PC-9 (cell line): ENCODE measurements around the gene HPS3. TPM values are rescaled to one million over a fixed set of nuclear protein-coding genes. Genes with fewer than 3 reads are reported as not detected.

ENCODE experiments used
- BruUV-seq: library from RNA; stranded (reverse); fragments of 400-500 nt; replicated peaks from 2 replicates; lab custom pipeline; 2021; lab: Mats Ljungman, UMichigan
- CTCF ChIA-PET: fragments of 300-600 bp; sonication (Branson Sonifier 250); formaldehyde crosslinking; loops from one replicate; lab custom pipeline; 2022; ENCODE audit warnings: antibody characterized with exemption; lab: Charles Lee
- POLR2A ChIA-PET: fragments of 300-600 bp; sonication (Branson Sonifier 250); formaldehyde crosslinking; loops from one replicate; lab custom pipeline; 2022; ENCODE audit warnings: antibody characterized with exemption; ENCODE audit not compliant: unreplicated experiment; lab: Charles Lee
- DNase-seq, 2 experiments: peaks; one replicate each; pipeline versions ENCODE4 v3.0.0 to v3.0.0-alpha.2; 2015 to 2022; ENCODE audit warnings: mixed read lengths in 1 of 2
- H2AFZ ChIP-seq: fragments of 200-600 bp; sonication (generic); 2 replicates; pipeline ENCODE4 v1.8.1; 2017; ENCODE audit warnings: antibody characterized with exemption
- H3F3A ChIP-seq: fragments of 200-600 bp; sonication (generic); 2 replicates; pipeline ENCODE4 v1.8.1; 2017; ENCODE audit warnings: antibody characterized with exemption, mild to moderate bottlenecking, low read depth; ENCODE audit not compliant: insufficient read depth
- H3K27ac ChIP-seq: fragments of 200-600 bp; sonication (generic); 2 replicates; pipeline ENCODE4 v1.6.1; 2016; ENCODE audit warnings: mixed run types
- H3K27me3 ChIP-seq: fragments of 200-600 bp; sonication (generic); 2 replicates; pipeline ENCODE4 v1.6.1; 2016; ENCODE audit warnings: low read depth, mixed run types; ENCODE audit not compliant: insufficient read depth
- H3K36me3 ChIP-seq: fragments of 200-600 bp; sonication (generic); 2 replicates; pipeline ENCODE4 v1.6.1; 2016; ENCODE audit warnings: low read depth, mixed run types
- H3K4me1 ChIP-seq: fragments of 200-600 bp; sonication (generic); replicated peaks from 2 replicates; pipeline ENCODE4 v1.6.1; 2016; ENCODE audit warnings: mixed run types; ENCODE audit not compliant: insufficient read depth
- H3K4me2 ChIP-seq: fragments of 200-600 bp; sonication (generic); 2 replicates; pipeline ENCODE4 v1.6.1; 2017; ENCODE audit warnings: mixed run types
- H3K4me3 ChIP-seq: fragments of 200-600 bp; sonication (generic); 2 replicates; pipeline ENCODE4 v1.6.1; 2016; ENCODE audit warnings: mixed run types
- H3K79me2 ChIP-seq: fragments of 200-600 bp; sonication (generic); 2 replicates; pipeline ENCODE4 v1.6.1; 2017; ENCODE audit warnings: low read depth, mixed run types
- H3K9me2 ChIP-seq: fragments of 200-600 bp; sonication (generic); 2 replicates; pipeline ENCODE4 v1.8.1; 2017; ENCODE audit warnings: mild to moderate bottlenecking; ENCODE audit not compliant: insufficient read depth
- H3K9me3 ChIP-seq: fragments of 200-600 bp; sonication (generic); 2 replicates; pipeline ENCODE4 v1.8.1; 2016; ENCODE audit warnings: low read depth; ENCODE audit not compliant: insufficient read depth
- H4K20me1 ChIP-seq: fragments of 200-600 bp; sonication (generic); 2 replicates; pipeline ENCODE4 v1.8.1; 2017; ENCODE audit not compliant: insufficient read depth
- EZH2 ChIP-seq: fragments of 200-600 bp; sonication (generic); IDR thresholded peaks from 2 replicates; pipeline ENCODE4 v1.8.0; 2017; ENCODE audit warnings: antibody characterized with exemption, low read depth
- intact Hi-C: fragments of 100-400 bp; cut with micrococcal nuclease; formaldehyde crosslinking; loops from one replicate; pipeline ENCODE4 v1.10.0; 2022; ENCODE audit not compliant: unreplicated experiment
- total RNA-seq: library from RNA; stranded (reverse); gene quantifications from 2 replicates; pipeline ENCODE4 v1.2.3, GENCODE V29; 2021
- TF ChIP-seq, protein P1 (sequence below): fragments of 200-600 bp; sonication (generic); conservative IDR thresholded peaks from 2 replicates; pipeline ENCODE4 v1.6.1; 2017; ENCODE audit warnings: mixed run types, antibody characterized with exemption, mild to moderate bottlenecking, moderate library complexity

The HPS3 gene
- total RNA-seq, 1 experiment from 2014 or later: 33.4 TPM

DNA sequence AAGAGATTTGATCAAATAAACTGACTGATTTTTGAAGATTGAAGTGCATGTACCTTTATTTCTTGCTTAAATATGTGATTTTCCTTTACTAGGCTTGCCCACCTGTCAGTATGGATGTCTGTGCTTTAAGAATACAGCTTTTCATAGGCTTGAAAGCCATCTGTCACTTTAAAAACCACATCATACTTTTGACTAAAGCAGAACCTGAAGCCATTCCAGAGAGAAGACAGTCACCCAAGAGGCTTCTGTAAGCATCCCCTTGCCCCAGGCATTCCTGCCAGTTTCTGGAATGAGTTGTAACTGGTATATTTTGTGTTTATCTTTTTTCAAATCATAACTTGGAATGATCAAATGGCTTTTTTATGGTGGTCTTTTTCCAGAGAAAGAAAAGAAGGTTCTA is 24.0 kb downstream of the HPS3 start:
- no peak for TF ChIP-seq EZH2
- TF ChIP-seq, protein P1, sequence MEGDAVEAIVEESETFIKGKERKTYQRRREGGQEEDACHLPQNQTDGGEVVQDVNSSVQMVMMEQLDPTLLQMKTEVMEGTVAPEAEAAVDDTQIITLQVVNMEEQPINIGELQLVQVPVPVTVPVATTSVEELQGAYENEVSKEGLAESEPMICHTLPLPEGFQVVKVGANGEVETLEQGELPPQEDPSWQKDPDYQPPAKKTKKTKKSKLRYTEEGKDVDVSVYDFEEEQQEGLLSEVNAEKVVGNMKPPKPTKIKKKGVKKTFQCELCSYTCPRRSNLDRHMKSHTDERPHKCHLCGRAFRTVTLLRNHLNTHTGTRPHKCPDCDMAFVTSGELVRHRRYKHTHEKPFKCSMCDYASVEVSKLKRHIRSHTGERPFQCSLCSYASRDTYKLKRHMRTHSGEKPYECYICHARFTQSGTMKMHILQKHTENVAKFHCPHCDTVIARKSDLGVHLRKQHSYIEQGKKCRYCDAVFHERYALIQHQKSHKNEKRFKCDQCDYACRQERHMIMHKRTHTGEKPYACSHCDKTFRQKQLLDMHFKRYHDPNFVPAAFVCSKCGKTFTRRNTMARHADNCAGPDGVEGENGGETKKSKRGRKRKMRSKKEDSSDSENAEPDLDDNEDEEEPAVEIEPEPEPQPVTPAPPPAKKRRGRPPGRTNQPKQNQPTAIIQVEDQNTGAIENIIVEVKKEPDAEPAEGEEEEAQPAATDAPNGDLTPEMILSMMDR: no peak
- Histone ChIP-seq H3K4me2 (no peak overlapping the region), H3K4me1 (no peaks in the 10 kb centered on the region), H3K27ac (no peak overlapping the region), H3K36me3 (peaks cover 16% of the 10 kb centered on the region), H3K79me2 (no peaks in the 10 kb centered on the region), H3K4me3 (no peak overlapping the region), H3K27me3 (no peaks in the 10 kb centered on the region), H2AFZ (no peak overlapping the region), H3K9me3 (no peaks in the 10 kb centered on the region), H4K20me1 (no peaks in the 10 kb centered on the region), H3F3A (no peaks in the 10 kb centered on the region), H3K9me2 (no peaks in the 10 kb centered on the region)
- intact Hi-C loops: no loop called here
- CTCF ChIA-PET: no interaction called here
- POLR2A ChIA-PET: no interaction called here
- BruUV-seq: no TSS peak
- no peak for DNase-seq

DNA sequence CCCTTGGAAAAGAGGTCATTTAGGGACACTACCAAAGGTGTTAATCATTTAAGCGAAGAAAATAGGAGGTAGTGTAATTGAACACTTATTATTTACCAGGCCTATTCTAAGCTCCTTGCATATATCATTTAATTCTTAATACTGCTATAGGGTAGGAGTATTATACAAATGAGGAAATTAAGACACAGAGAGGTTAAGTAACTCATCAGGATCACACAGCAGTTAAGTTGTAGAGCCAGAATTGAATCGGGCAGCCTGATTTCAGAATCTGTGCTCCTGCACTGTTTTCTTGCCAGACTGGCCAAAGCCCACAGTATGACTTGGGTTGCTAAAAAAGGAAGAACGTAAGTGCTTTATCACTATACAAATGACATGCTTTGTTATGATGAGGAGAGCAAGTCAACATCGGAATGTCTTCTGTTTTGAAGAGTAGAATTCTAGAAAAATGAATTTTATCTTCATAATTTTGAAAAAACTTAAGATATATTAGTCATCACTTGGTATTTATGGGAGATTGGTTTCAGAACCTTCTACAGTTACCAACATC is 31.4 kb downstream of the HPS3 start:
- H3K9me3 ChIP-seq: no peaks in the 10 kb centered on the region
- no peaks in the 10 kb centered on the region for H3K27me3 ChIP-seq
- BruUV-seq: no TSS peak
- DNase-seq: no peak
- intact Hi-C loops: no loop called here
- H2AFZ ChIP-seq: no peak overlapping the region
- H3K27ac ChIP-seq: no peak overlapping the region
- H3K79me2 ChIP-seq: no peaks in the 10 kb centered on the region
- H3K4me2 ChIP-seq: no peak overlapping the region
- no peaks in the 10 kb centered on the region for H3K9me2 ChIP-seq
- peaks cover 42% of the 10 kb centered on the region for H3K36me3 ChIP-seq
- peaks cover 13% of the 10 kb centered on the region for H3K4me1 ChIP-seq
- H3F3A ChIP-seq: peaks cover 6% of the 10 kb centered on the region; the same call in 1 of the 2 replicates
- ChIA-PET POLR2A (no interaction called here), CTCF (no interaction called here)
- no peaks in the 10 kb centered on the region for H4K20me1 ChIP-seq
- TF ChIP-seq, protein P1: no peak
- TF ChIP-seq EZH2: no peak
- no peak overlapping the region for H3K4me3 ChIP-seq

DNA sequence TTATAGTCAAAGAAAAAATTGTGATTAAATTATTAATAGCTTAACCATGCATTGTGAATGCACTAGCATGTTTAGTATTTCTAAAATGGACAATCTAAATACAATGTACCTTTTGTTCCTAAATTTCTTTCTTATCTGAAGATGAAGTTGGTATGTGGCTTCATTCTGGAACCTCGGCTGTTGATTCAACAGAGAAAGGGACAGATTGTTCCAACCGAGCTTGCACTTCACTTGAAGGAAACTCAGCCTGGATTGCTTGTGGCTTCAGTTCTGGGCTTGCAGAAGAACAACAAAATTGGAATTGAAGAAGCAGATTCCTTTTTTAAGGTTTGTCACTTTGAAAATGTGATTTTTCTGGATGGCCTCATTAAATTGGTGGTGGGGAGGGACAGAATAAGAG is 32.6 kb downstream of the HPS3 start:
- Histone ChIP-seq H3K4me2 (no peak overlapping the region), H3K27ac (no peak overlapping the region), H3K4me1 (peaks cover 15% of the 10 kb centered on the region), H2AFZ (no peak overlapping the region), H3F3A (peaks cover 6% of the 10 kb centered on the region; the same call in 1 of the 2 replicates), H3K4me3 (no peak overlapping the region), H4K20me1 (no peaks in the 10 kb centered on the region), H3K9me2 (no peaks in the 10 kb centered on the region), H3K27me3 (no peaks in the 10 kb centered on the region), H3K36me3 (peaks cover 46% of the 10 kb centered on the region), H3K79me2 (no peaks in the 10 kb centered on the region), H3K9me3 (no peaks in the 10 kb centered on the region)
- no peak for DNase-seq
- no peak for TF ChIP-seq EZH2
- TF ChIP-seq, protein P1: no peak
- no TSS peak for BruUV-seq
- ChIA-PET CTCF (no interaction called here), POLR2A (no interaction called here)
- intact Hi-C loops: no loop called here
